ENCODE results near the gene IFT43. TPM values are rescaled to one million over a fixed set of nuclear protein-coding genes. Genes with fewer than 3 reads are reported as not detected.

Gene IFT43
- total RNA-seq, 1 experiment from 2014 or later, result 18.6 TPM

- Histone ChIP-seq H3K4me2 (ENCODE audit: insufficient read depth, insufficient read length, low read length) (peak overlapping the region; percentile 20), H2BK5ac (ENCODE audit: insufficient read length, low read length) (no peak overlapping the region), H2BK12ac (ENCODE audit: insufficient read length, low read depth, low read length) (no peak overlapping the region), H3K9ac (ENCODE audit: extremely low read depth, insufficient read length, low read length) (no peak overlapping the region), H3K4ac (ENCODE audit: low read depth, low read length) (no peak overlapping the region), H4K91ac (ENCODE audit: insufficient read length, low read depth, low read length) (no peak overlapping the region), H3T11ph (ENCODE audit: low read length) (no peak overlapping the region), H4K20me1 (ENCODE audit: control insufficient read depth, insufficient read depth, insufficient read length) (no peaks in the 10 kb centered on the region), H2BK20ac (ENCODE audit: low read depth, low read length, poor library complexity, severe bottlenecking) (no peak overlapping the region), H2BK15ac (ENCODE audit: low read depth, low read length) (no peak overlapping the region), H3K23ac (ENCODE audit: insufficient read length, low read depth, low read length) (no peak overlapping the region), H2AFZ (ENCODE audit: low read length) (no peak overlapping the region), H3K23me2 (ENCODE audit: insufficient read length, low read depth, low read length, poor library complexity, severe bottlenecking) (no peaks in the 10 kb centered on the region), H3K9me3 (ENCODE audit: control insufficient read depth, low read depth, low read length) (no peaks in the 10 kb centered on the region), H2AK5ac (ENCODE audit: insufficient read length, low read length) (no peak overlapping the region), H3K79me1 (ENCODE audit: insufficient read depth, low read depth, low read length, poor library complexity, severe bottlenecking) (no peaks in the 10 kb centered on the region), H3K14ac (ENCODE audit: insufficient read depth, low read length) (no peak overlapping the region; the same call in 1 of the 2 replicates), H4K8ac (replicated peaks; ENCODE audit: insufficient read length, low read depth, low read length) (no peak overlapping the region), H3K56ac (ENCODE audit: insufficient read length, low read depth, low read length) (no peak overlapping the region), H3K18ac (ENCODE audit: insufficient read length, low read depth, low read length) (peak overlapping the region; percentile 76), H3K27ac (ENCODE audit: insufficient read length, low read depth, low read length) (peak overlapping the region; percentile 6), H3K4me1 (ENCODE audit: insufficient read depth, low read length) (peaks cover 23% of the 10 kb centered on the region), H3K79me2 (ENCODE audit: insufficient read depth, low read length) (no peaks in the 10 kb centered on the region), H3K27me3 (ENCODE audit: insufficient read depth, low read length) (no peaks in the 10 kb centered on the region), H2BK120ac (ENCODE audit: low read depth, low read length, poor library complexity, severe bottlenecking) (no peak overlapping the region), H4K5ac (ENCODE audit: insufficient read length, low read depth, low read length) (peak overlapping the region; percentile 3)
- Mint-ChIP-seq H3K4me3 (peak overlapping the region in 1 of 2 experiments; percentile 38; a peak in 1 of 5 replicates), H3K36me3 (ENCODE audit: insufficient read depth in 1 of 3, low read depth in 3 of 3) (no peaks in the 10 kb centered on the region; a peak in 2 of 7 replicates), H3K27me3 (ENCODE audit: low read depth) (peaks cover 10% of the 10 kb centered on the region; the same call in 1 of the 2 replicates), H3K27ac (no peak overlapping the region), H3K4me1 (peaks cover 37 to 40% of the 10 kb centered on the region in 2 experiments), H3K9me3 (no peaks in the 10 kb centered on the region)
- peak; percentile 75 for DNase-seq
- peak; percentile 49; the same call in 1 of the 3 replicates for TF ChIP-seq CTCF (conservative IDR thresholded peaks at IDR 0.05)
- WGBS (ENCODE audit: extremely low coverage, insufficient read length, low lambda C conversion rate), result no CpG with 5 or more reads among the region's 2 CpGs
Measured at GRCh38 chr14:76115010-76115422, 129.5 kb downstream of the IFT43 start.
